Measurements from ENCODE around the gene FGD6. TPM values are rescaled to one million over a fixed set of nuclear protein-coding genes. Genes with fewer than 3 reads are reported as not detected.
"Not testable (repeated sequence)": the region's sequence is repeated elsewhere in the genome, so short reads cannot be mapped to it uniquely, and the experiment has no call there.

The FGD6 gene
- polyA plus RNA-seq, 1 experiment: 2.1 TPM

DNA sequence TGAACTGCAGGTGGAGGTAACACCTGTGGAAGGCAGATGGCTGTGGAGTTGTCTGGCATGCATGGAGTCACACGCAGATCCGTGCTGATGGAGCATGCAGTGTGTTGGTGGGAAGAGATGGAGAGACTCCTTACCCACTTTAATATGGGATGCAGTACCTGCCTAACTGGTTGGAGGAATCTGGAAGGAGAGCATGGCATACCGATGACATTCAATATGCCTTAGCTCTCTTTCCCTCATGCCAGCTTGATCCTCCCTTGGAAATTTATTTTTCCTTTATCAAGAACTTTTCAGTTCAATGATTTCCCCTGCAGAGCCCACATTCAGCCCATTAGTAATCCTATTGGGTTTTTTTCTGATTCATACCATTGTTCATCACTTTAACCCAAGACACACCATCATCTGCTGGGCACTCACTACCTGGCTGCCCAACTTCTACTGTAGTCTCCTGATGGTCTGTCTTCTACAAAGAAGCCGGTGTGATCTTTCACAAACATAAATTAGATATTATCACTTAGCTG lies 117.9 kb downstream of the FGD6 start:
- ChIA-PET CTCF (interaction anchor here (0.6 kb wide), 1 partner anchor 381 kb away, joined by 3 read pairs; no protein-coding TSS in a partner anchor), POLR2A (no interaction called here)
- Histone ChIP-seq H3K27me3 (ENCODE audit: control insufficient read depth, insufficient read depth, low read length) (no peaks in the 10 kb centered on the region), H3K36me3 (ENCODE audit: control insufficient read depth, insufficient read depth, low read length) (peaks cover 2% of the 10 kb centered on the region), H3K4me3 (ENCODE audit: low read depth, low read length) (no peak overlapping the region)
- no peak for DNase-seq (ENCODE audit: low read depth)
- TF ChIP-seq CTCF (IDR thresholded peaks at IDR 0.05; ENCODE audit: insufficient read depth, low read depth, low read length): no peak

- DNase-seq (ENCODE audit: low read depth): no peak
- Histone ChIP-seq H3K27me3 (ENCODE audit: control insufficient read depth, insufficient read depth, low read length) (no peaks in the 10 kb centered on the region), H3K36me3 (ENCODE audit: control insufficient read depth, insufficient read depth, low read length) (no peaks in the 10 kb centered on the region; the same call in 1 of the 2 replicates), H3K4me3 (ENCODE audit: low read depth, low read length) (no peak overlapping the region)
- TF ChIP-seq CTCF (IDR thresholded peaks at IDR 0.05; ENCODE audit: insufficient read depth, low read depth, low read length): no peak
- CTCF ChIA-PET: no interaction called here
- POLR2A ChIA-PET: no interaction called here
These were observed 120.4 kb downstream of the FGD6 start for GRCh38 chr12:95096852-95097251.

- H3K27me3 ChIP-seq (ENCODE audit: control insufficient read depth, insufficient read depth, low read length): no peaks in the 10 kb centered on the region
- no peak overlapping the region for H3K4me3 ChIP-seq (ENCODE audit: low read depth, low read length)
- no peaks in the 10 kb centered on the region; the same call in 1 of the 2 replicates for H3K36me3 ChIP-seq (ENCODE audit: control insufficient read depth, insufficient read depth, low read length)
- ChIA-PET CTCF (no interaction called here), POLR2A (no interaction called here)
- TF ChIP-seq CTCF (IDR thresholded peaks at IDR 0.05; ENCODE audit: insufficient read depth, low read depth, low read length): no peak
- DNase-seq (ENCODE audit: low read depth): no peak
These were observed 120.9 kb downstream of the FGD6 start for GRCh38 chr12:95096378-95096777.

DNA sequence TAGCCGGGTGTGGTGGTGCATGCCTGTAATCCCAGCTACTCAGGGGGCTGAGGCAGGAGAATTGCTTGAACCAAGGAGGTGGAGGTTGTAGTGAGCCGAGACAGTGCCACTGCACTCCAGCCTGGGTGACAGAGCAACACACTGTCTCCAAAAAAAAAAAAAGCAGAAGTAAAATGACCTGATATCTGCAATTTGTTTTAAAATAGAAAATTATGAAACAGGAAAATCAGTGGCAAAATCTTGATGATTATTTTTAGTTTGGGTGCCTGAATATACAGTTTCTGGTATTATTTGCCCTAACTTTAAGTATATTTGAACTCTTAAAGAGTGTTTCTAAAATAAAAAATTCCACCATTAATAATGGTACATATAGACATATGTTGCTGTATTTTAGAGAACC lies 121.4 kb downstream of the FGD6 start:
- H3K36me3 ChIP-seq (ENCODE audit: control insufficient read depth, insufficient read depth, low read length); H3K4me3 ChIP-seq (ENCODE audit: low read depth, low read length); DNase-seq (ENCODE audit: low read depth); CTCF ChIA-PET; H3K27me3 ChIP-seq (ENCODE audit: control insufficient read depth, insufficient read depth, low read length); POLR2A ChIA-PET: not testable (repeated sequence)

DNA sequence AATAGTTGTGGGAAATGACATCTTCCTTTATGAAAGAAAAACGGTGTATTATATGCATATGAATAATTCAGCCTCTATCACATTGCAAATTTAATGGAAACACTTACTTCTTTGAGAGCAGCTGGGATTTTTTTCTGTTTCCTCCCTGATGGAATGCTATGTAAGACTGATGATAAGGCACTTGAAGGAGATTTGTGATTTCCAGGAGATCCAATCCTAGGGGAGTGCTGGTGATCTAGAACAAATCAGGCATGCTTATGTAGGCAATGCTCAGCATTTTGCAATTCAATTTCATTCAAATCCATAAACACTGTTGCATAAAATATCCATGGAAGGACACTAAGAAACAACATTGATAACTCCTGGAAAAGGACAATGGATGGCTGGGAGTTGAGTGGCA lies 127.8 kb downstream of the FGD6 start:
- H3K36me3 ChIP-seq (ENCODE audit: control insufficient read depth, insufficient read depth, low read length): no peaks in the 10 kb centered on the region; the same call in 1 of the 2 replicates
- DNase-seq (ENCODE audit: low read depth): no peak
- H3K4me3 ChIP-seq (ENCODE audit: low read depth, low read length): no peak overlapping the region
- CTCF ChIA-PET: interaction anchor here (2.1 kb wide), 1 partner anchor 17 kb away, joined by 7 read pairs; the partner anchor contains the start of gene NR2C1
- no peak for TF ChIP-seq CTCF (IDR thresholded peaks at IDR 0.05; ENCODE audit: insufficient read depth, low read depth, low read length)
- H3K27me3 ChIP-seq (ENCODE audit: control insufficient read depth, insufficient read depth, low read length): no peaks in the 10 kb centered on the region
- POLR2A ChIA-PET: no interaction called here

DNA sequence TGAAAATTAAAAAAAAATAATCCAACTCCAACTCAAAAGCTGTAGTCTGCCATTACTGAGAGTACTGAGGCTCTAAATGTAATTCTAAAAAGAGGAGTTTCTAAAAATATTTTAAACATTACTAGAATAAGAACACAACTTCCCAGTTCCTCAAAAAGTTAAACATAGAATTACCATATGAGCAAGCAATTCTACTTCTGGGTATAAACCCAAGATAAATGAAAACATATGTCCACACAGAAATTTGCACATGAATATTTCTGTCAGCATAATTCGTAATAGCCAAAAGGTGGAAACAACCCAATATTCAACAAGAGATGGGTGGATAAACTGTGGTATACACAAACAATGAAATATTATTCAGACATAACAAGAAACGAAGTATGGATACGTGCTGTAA lies 128.9 kb downstream of the FGD6 start:
- no peaks in the 10 kb centered on the region for H3K27me3 ChIP-seq (ENCODE audit: control insufficient read depth, insufficient read depth, low read length)
- TF ChIP-seq CTCF (IDR thresholded peaks at IDR 0.05; ENCODE audit: insufficient read depth, low read depth, low read length): no peak
- ChIA-PET CTCF (no interaction called here), POLR2A (no interaction called here)
- H3K4me3 ChIP-seq (ENCODE audit: low read depth, low read length): no peak overlapping the region
- H3K36me3 ChIP-seq (ENCODE audit: control insufficient read depth, insufficient read depth, low read length): no peaks in the 10 kb centered on the region; the same call in 1 of the 2 replicates
- DNase-seq (ENCODE audit: low read depth): no peak
